GM12892 (cell line): ENCODE measurements around the gene ARHGAP40.

Experiments
- POLR2AphosphoS5 ChIP-seq: IDR thresholded peaks from 2 replicates; pipeline ENCODE4 v1.6.1; 2011; ENCODE audit warnings: low read depth, low read length, control low read depth
- TAF1 ChIP-seq: IDR thresholded peaks from 2 replicates; pipeline ENCODE4 v1.6.1; 2011; ENCODE audit warnings: low read depth, mild to moderate bottlenecking, control low read depth, low read length, borderline replicate concordance

GRCh38 chr20:38616457-38616856 lies 14.8 kb downstream of the ARHGAP40 start:
- no peak for TF ChIP-seq POLR2AphosphoS5
- no peak for TF ChIP-seq TAF1
